ENCODE measurements around the gene LAMC3.
A peak's percentile ranks its signal among the peaks of the same experiment; 100 is the strongest.
"Not testable (repeated sequence)": the region's sequence is repeated elsewhere in the genome, so short reads cannot be mapped to it uniquely, and the experiment has no call there.

LAMC3 gene

DNA sequence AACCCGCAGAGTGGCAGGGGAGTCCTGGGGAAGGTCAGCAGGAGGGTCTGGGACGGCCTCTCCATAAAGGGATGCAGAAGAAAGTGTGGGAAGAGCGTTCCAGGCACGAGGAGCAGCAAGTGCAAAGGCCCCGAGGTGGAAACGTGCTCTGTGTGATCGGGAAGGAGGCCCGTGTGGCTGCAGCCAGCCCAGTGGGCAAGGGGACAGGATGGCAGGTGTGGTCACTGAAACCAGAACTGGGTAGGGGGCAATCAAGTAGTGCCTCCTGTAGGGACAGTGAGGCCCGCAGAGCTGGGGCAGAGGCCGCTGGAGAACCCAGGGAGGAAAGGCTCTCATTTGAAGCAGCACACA lies 16.3 kb upstream of the LAMC3 start:
- DNase-seq (ENCODE audit: low spot score in 2 of 2): no peak
- no peaks in the 10 kb centered on the region for H3K4me1 ChIP-seq
- H3K36me3 ChIP-seq (replicated peaks): no peaks in the 10 kb centered on the region
- no peaks in the 10 kb centered on the region for H3K27me3 ChIP-seq (ENCODE audit: low read depth)
- H3K4me3 ChIP-seq: no peak overlapping the region
- H3K9me3 ChIP-seq: no peaks in the 10 kb centered on the region
- in situ Hi-C loops (cut with MboI; ENCODE audit: low sequenced_read_pairs): no loop called here

DNA sequence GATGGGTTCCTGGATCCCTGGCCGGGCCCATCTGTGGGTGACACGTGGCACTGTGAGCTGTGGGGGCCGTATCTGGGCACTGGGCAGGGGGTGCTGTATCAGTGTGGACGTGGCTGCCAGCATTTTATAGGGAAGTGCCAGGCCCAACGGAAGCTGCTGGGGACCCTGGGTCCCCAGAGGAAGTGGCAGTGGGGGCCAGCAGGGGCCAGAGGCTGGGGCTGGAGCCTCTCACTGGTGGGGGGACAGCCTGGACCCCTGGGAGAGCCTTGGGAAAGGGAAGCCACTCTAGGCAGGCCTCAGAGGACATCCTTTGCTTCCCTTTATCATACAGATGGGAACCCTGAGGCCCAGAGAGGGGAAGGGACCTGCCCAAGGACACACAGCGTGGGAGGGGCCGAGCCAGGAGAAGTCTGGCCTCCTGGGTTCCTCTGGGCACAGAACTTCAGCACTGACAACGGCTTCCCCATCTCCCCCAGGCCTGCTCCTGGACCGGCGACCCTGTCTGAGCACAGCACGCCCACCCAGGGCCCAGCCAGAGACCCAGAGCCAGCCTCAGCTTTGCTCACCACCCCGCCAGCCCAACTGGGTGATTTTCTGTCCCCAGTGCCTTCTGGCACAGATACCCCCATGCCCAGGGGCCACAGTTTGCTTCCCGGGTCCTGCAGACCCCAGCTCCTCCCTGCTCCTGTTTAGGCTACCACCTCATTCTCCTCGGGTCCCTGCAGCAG lies 15.5 kb upstream of the LAMC3 start:
- no peaks in the 10 kb centered on the region for H3K4me1 ChIP-seq
- H3K27me3 ChIP-seq (ENCODE audit: low read depth): peaks cover 1% of the 10 kb centered on the region; the same call in 1 of the 2 replicates
- H3K36me3 ChIP-seq (replicated peaks): no peaks in the 10 kb centered on the region
- no peaks in the 10 kb centered on the region for H3K9me3 ChIP-seq
- no peak for DNase-seq (ENCODE audit: low spot score in 2 of 2)
- H3K4me3 ChIP-seq: no peak overlapping the region
- in situ Hi-C loops (cut with MboI; ENCODE audit: low sequenced_read_pairs): no loop called here

DNA sequence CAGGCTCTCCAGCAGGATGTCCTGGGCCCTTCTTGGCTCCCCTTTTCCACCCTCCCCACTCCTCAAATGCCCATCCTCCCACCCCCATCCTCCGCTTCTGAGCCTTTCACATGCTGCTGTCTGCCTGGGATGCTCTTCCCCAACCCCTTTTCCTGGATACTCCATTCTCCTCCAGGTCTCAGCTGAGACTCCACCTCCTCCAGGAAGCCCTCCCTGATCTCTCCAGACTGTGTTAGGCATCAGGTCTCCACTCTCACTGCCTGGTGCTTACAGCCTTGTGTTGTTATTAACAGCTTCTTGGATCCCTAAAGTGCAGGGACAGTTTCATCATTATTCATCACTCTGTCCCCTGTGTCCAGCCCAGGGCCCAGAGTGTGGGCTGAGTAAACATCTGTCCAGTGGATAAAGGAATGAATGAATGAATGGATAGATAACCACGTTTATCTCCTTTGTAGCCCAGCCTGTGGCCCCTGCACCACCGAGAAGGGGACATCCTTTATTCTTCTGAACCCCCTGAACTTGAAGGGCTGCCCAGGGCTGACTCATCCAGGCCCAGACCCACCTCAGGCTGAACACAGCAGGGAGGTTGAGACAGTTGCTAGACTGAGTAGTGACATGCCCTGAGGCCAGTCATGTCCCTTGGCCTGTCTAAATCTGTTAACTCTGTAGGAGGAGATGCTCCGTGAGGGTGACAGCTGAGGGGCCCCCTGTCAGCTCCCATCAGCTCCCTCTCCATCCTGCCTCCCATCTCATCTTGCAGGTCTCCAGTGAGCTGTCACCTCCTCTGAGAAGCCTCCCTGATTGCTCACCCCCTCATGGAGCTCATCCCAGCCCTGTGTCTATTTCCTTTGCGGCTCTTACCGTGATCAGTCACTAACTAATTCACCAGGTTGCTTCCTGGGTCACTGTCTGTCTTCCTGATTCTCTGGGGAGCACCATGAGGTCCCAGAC lies 14.6 kb upstream of the LAMC3 start:
- Histone ChIP-seq H3K9me3 (no peaks in the 10 kb centered on the region), H3K27me3 (ENCODE audit: low read depth) (peaks cover 9% of the 10 kb centered on the region), H3K36me3 (replicated peaks) (no peaks in the 10 kb centered on the region), H3K4me1 (no peaks in the 10 kb centered on the region), H3K4me3 (no peak overlapping the region)
- in situ Hi-C loops (cut with MboI; ENCODE audit: low sequenced_read_pairs): loop anchor here (5.0 kb wide), 1 partner anchor 127 kb away; no protein-coding TSS in a partner anchor
- DNase-seq (ENCODE audit: low spot score in 2 of 2): no peak

DNA sequence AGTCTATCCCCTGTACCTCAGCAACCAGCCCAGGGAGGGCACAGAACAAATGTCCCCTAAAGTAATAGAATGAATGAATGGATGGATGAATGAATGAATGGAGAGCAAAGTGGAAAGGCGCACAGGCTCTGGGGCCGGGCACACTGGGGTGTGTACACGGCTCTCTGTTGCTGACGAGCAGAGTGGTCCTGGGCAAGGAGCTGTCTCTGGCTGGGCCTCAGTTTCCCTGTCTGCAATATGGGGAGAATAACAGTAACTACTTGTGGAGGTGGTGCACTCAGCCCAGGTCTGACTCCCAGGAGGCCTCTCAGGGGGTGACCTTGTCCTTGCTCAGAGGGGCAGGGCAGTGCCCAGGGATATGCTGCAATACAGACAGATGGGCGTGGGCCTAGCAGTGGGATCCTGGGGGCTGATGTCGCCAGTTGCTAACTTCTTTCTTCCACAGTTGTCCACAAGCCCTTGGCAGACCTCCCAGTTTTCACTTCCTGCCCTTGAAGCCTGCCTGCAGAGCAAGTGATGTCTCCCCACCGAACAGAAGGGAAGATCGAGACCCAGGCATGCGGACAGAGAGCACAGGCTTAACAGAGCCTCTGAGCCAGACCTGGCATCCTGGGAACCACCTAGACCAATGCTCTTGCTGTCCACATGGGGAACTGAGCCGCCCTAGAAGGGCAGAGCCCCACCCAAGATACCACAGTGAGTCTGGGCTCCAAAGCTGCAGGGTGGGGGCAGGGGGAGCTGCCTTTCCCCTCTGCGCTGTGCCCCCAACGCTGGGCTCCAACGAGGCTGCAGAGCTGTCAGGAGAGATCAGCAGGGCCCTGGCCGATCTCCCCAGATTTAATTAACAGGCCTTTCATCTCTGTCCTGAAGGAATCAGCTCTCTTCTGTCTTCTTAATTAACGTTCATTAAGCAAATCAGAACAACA lies 13.6 kb upstream of the LAMC3 start:
- no peak for DNase-seq (ENCODE audit: low spot score in 2 of 2)
- no peaks in the 10 kb centered on the region for H3K4me1 ChIP-seq
- no peak overlapping the region for H3K4me3 ChIP-seq
- peaks cover 18% of the 10 kb centered on the region for H3K27me3 ChIP-seq (ENCODE audit: low read depth)
- no peaks in the 10 kb centered on the region for H3K9me3 ChIP-seq
- in situ Hi-C loops (cut with MboI; ENCODE audit: low sequenced_read_pairs): loop anchor here (5.0 kb wide), 1 partner anchor 128 kb away; no protein-coding TSS in a partner anchor
- H3K36me3 ChIP-seq (replicated peaks): no peaks in the 10 kb centered on the region

DNA sequence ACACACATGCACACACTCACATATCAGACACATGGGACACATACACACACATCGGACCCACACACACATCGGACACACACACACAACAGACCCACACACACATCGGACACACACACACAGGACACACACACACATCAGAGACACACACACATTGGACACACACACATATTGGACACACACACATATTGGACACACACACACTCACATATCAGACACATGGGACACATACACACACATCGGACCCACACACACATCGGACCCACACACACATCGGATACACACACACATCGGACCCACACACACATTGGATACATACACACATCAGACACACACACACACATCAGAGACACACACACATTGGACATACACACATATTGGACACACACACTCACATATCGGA lies 12.8 kb upstream of the LAMC3 start:
- Histone ChIP-seq H3K4me1 (no peaks in the 10 kb centered on the region), H3K9me3 (no peaks in the 10 kb centered on the region), H3K27me3 (ENCODE audit: low read depth) (peaks cover 20% of the 10 kb centered on the region), H3K36me3 (replicated peaks) (no peaks in the 10 kb centered on the region), H3K4me3 (no peak overlapping the region)
- no peak for DNase-seq (ENCODE audit: low spot score in 2 of 2)
- in situ Hi-C loops (cut with MboI; ENCODE audit: low sequenced_read_pairs): loop anchor here (5.0 kb wide), 1 partner anchor 129 kb away; no protein-coding TSS in a partner anchor

DNA sequence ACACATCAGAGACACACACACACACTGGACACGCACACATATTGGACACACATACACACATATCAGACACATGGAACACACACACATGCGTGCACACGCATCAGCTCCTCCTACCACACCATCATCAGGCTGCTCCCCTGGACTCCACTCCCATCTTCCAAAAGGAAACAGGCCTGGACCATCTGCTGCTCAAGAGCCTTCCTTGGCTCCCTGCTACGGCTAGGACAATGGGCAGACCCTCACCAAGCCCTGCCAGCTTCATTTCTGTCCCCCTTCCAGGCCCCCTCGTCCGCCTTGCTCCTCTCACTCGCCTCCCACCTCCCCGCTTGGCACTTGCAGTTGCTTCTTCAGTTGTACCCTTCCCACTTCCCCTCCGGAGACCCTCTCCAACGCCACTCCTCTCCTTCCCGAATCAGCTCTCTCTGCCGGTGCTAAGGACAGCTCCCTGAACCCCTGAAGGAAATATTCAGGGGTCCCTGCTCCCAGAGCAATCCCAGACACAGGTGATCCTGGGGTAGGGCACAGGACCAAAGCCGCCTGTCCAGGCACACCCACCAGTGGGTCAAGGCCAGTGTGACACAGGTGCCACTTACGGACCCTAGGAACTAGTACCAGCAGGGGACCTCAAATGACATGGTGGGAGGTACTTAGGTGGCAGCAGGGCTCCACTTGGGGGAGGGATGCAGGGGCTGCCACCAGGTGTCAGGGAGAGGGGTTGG lies 12.1 kb upstream of the LAMC3 start:
- H3K4me1 ChIP-seq: no peaks in the 10 kb centered on the region
- no peaks in the 10 kb centered on the region for H3K9me3 ChIP-seq
- no peak for DNase-seq (ENCODE audit: low spot score in 2 of 2)
- peaks cover 24% of the 10 kb centered on the region for H3K27me3 ChIP-seq (ENCODE audit: low read depth)
- in situ Hi-C loops (cut with MboI; ENCODE audit: low sequenced_read_pairs): loop anchor here (5.0 kb wide), 1 partner anchor 130 kb away; no protein-coding TSS in a partner anchor
- no peak overlapping the region for H3K4me3 ChIP-seq
- H3K36me3 ChIP-seq (replicated peaks): no peaks in the 10 kb centered on the region

DNA sequence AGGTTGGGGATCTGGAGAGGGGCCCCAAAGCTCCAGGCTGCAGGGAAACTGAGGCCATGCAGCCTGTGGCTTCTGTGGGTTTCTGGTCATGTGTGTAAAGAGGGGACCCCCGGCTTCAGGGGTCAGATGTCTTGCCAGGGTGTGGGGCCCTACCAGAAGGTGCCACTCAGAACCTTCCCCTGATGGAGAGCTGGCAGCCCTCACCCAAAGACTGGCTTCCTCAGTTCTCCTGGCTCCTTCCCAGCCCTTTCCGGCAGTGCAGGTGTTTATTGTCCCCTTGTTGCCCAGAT lies 11.6 kb upstream of the LAMC3 start:
- H3K9me3 ChIP-seq: no peaks in the 10 kb centered on the region
- H3K4me1 ChIP-seq: no peaks in the 10 kb centered on the region
- H3K27me3 ChIP-seq (ENCODE audit: low read depth): peaks cover 29% of the 10 kb centered on the region
- no peak for DNase-seq (ENCODE audit: low spot score in 2 of 2)
- in situ Hi-C loops (cut with MboI; ENCODE audit: low sequenced_read_pairs): loop anchor here (5.0 kb wide), 1 partner anchor 130 kb away; no protein-coding TSS in a partner anchor
- H3K36me3 ChIP-seq (replicated peaks): no peaks in the 10 kb centered on the region
- no peak overlapping the region for H3K4me3 ChIP-seq

DNA sequence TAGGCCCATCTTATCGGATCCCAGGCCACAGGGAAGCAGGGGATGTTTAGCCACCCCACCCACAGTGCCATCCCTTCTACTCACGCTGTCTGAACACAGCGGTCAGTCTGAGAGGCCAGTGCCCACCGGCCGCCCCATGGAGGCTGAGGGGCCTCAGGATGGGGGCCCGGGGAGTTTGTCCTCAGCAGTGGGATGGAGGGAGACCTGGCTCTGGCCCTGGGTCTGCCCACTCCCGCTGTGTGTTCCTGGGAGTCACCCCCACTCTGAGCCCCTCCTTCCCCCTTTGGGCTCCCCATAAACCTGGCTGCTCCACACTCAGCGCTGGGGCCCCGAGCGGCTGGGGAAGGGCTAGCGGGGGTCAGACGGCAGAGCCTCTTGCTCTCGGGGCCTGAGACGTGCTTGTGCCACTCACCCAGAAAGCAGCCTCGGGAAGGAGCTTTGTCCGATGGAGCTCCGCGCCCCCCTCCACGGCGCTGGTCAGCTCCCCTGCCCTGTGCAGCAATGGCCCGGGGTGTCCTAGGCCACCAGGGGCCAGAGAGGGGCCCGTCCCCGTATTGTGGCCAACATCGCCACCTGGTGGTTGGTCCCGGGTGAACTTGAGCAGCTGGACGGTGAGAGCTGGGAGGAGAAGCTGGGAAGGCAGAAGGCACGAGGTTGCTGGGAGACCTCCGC lies 10.9 kb upstream of the LAMC3 start:
- H3K4me3 ChIP-seq: no peak overlapping the region
- H3K36me3 ChIP-seq (replicated peaks): no peaks in the 10 kb centered on the region
- no peaks in the 10 kb centered on the region for H3K9me3 ChIP-seq
- peak; percentile 54 to 90 for DNase-seq (ENCODE audit: low spot score in 2 of 2)
- H3K27me3 ChIP-seq (ENCODE audit: low read depth): peaks cover 29% of the 10 kb centered on the region
- in situ Hi-C loops (cut with MboI; ENCODE audit: low sequenced_read_pairs): loop anchor here (5.0 kb wide), 1 partner anchor 131 kb away; no protein-coding TSS in a partner anchor
- H3K4me1 ChIP-seq: no peaks in the 10 kb centered on the region

DNA sequence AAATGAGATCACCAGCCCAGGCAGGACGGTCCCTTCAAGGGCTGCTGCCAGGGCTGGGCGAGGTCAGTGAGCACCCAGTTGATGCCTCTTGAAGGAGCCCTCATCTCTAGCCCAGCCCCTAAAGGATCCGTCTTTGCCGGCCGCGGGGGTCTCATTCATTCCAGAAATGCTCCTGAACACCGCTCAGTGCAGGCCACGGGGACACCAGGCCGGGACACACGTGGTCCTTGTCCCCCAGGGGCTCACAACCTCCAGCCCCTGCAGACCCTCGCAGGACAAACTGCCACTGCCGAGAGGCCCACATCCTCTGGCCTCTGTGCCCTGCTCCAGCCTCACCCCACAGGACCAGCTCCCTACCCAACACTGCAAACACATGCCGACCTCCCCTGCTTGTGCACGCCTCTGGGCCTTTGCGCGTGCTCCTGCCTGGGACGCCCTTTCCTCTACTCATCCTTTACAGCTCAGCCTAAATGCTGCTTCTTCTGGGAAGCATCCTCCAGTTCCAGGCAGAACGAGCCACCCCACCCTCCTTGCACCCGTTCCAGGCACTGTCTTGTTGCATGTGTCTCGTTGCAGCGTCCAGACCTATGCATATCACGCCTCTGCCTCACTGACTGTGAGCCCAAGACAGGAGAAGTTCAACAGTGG lies 10.3 kb upstream of the LAMC3 start:
- no peak for DNase-seq (ENCODE audit: low spot score in 2 of 2)
- H3K4me1 ChIP-seq: no peaks in the 10 kb centered on the region
- in situ Hi-C loops (cut with MboI; ENCODE audit: low sequenced_read_pairs): loop anchor here (5.0 kb wide), 1 partner anchor 131 kb away; no protein-coding TSS in a partner anchor
- peaks cover 29% of the 10 kb centered on the region for H3K27me3 ChIP-seq (ENCODE audit: low read depth)
- no peaks in the 10 kb centered on the region for H3K36me3 ChIP-seq (replicated peaks)
- H3K9me3 ChIP-seq: no peaks in the 10 kb centered on the region
- H3K4me3 ChIP-seq: no peak overlapping the region

DNA sequence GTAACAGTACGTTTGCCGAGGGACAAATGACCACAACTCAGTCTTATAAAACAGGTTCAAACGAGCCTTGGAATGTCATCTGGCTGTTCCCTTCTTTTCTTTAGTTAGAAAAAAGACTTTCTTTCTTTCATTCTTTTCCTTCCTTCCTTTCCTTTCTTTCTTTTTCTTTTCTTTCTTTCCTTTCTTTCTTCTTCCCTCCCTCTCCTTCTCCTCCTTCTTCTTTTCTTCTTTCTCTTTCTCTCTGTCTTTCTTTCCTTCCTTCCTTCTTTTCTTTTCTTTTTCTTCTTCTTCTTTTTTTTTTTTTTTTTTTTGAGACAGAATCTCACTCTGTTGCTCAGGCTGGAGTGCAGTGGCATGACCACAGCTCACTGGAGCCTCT lies 9.7 kb upstream of the LAMC3 start:
- H3K27me3 ChIP-seq (ENCODE audit: low read depth): peaks cover 29% of the 10 kb centered on the region
- in situ Hi-C loops (cut with MboI; ENCODE audit: low sequenced_read_pairs): loop anchor here (5.0 kb wide), 1 partner anchor 132 kb away; no protein-coding TSS in a partner anchor
- no peak overlapping the region for H3K4me3 ChIP-seq
- no peak for DNase-seq (ENCODE audit: low spot score in 2 of 2)
- no peaks in the 10 kb centered on the region for H3K36me3 ChIP-seq (replicated peaks)
- no peaks in the 10 kb centered on the region for H3K9me3 ChIP-seq
- no peaks in the 10 kb centered on the region for H3K4me1 ChIP-seq

DNA sequence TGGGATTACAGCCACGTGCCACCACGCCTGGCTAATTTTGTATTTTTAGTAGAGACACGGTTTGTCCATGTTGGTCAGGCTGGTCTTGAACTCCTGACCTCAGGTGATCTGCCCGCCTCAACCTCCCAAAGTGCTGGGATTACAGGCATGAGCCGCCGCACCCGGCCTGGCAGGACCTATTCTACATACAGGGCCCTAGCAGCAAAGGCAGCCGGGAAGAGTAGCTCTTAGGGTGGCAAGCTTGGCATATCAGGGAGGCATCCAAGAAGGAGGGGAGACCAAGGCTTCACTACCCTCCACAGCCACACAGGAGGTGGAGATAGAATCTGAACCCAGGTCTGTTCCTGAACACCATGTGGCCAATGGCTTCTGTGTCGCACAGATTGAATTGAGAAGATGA lies 8.4 kb upstream of the LAMC3 start:
- DNase-seq (ENCODE audit: low spot score in 2 of 2); in situ Hi-C loops (cut with MboI; ENCODE audit: low sequenced_read_pairs); H3K4me1 ChIP-seq; H3K4me3 ChIP-seq; H3K36me3 ChIP-seq (replicated peaks); H3K9me3 ChIP-seq: not testable (repeated sequence)
- H3K27me3 ChIP-seq (ENCODE audit: low read depth): peaks cover 29% of the 10 kb centered on the region

DNA sequence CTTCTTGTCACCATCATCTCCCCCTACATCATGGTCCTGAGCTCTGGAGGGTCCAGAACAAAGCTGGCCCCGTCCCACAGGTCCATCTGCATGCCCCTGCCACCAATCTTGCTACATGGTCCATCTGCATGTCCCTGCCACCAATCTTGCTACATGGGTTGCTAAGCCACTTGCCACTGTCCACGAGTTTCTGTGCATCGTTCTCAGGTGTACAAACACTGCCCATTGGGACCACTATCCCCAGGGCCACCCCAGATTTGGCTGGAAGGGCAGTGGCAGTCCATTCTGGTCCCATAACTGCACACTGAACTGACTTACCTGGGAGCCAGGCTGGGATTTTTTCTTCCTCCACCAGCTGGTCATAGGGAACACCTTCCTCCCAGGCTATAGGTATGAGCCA lies 8.0 kb upstream of the LAMC3 start:
- Histone ChIP-seq H3K9me3 (no peaks in the 10 kb centered on the region), H3K36me3 (replicated peaks) (no peaks in the 10 kb centered on the region), H3K4me3 (no peak overlapping the region), H3K4me1 (no peaks in the 10 kb centered on the region), H3K27me3 (ENCODE audit: low read depth) (peaks cover 29% of the 10 kb centered on the region)
- in situ Hi-C loops (cut with MboI; ENCODE audit: low sequenced_read_pairs): no loop called here
- no peak for DNase-seq (ENCODE audit: low spot score in 2 of 2)

Measured in HAP-1 (cell line).